ENCODE measurements around the gene NUBP2. TPM values are rescaled to one million over a fixed set of nuclear protein-coding genes. Genes with fewer than 3 reads are reported as not detected.

Gene NUBP2
- total and polyA plus RNA-seq, 2 experiments from 2014 or later = 79.4 to 175 TPM

DNA sequence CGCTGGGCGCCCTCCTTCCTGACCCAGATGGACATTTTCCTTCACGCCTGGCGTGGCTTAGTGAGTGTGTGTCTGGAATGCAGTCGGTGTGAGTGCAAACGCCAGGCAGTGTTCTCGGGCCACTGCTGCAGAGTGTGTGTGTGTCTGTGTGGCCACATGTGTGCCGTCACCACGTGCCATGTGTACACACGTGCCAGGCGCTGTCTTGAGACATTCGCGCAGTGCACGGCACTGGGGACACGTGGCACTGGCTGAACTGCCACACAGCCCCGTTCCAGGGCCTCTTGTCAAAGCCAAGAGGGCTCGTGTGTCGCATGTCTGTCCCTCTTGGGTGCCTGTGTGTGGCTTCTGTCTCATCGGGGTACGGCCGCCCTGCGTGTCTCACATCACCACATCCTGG is 47.9 kb upstream of the NUBP2 start:
- Histone ChIP-seq H3F3A (replicated peaks; ENCODE audit: low read depth) (peaks cover 42% of the 10 kb centered on the region), H3K27ac (ENCODE audit: low read depth) (no peak overlapping the region), H2AFZ (no peak overlapping the region), H4K20me1 (replicated peaks; ENCODE audit: insufficient read depth) (no peaks in the 10 kb centered on the region), H3K9me2 (ENCODE audit: insufficient read depth) (no peaks in the 10 kb centered on the region), H3K27me3 (ENCODE audit: insufficient read depth) (no peaks in the 10 kb centered on the region), H3K79me2 (replicated peaks; ENCODE audit: insufficient read depth) (no peaks in the 10 kb centered on the region), H3K4me3 (no peak overlapping the region), H3K4me1 (ENCODE audit: insufficient read depth) (no peaks in the 10 kb centered on the region), H3K36me3 (ENCODE audit: insufficient read depth) (no peaks in the 10 kb centered on the region), H3K4me2 (no peak overlapping the region)
- Mint-ChIP-seq H3K4me1 (no peaks in the 10 kb centered on the region), H3K27me3 (ENCODE audit: insufficient read depth, low read depth, poor library complexity) (peaks cover 8% of the 10 kb centered on the region), H3K27ac (peak overlapping the region; percentile 40; the same call in 1 of the 2 replicates), H3K4me3 (no peak overlapping the region), H3K9me3 (peaks cover 3% of the 10 kb centered on the region; the same call in 1 of the 3 replicates), H3K36me3 (ENCODE audit: low read depth) (peaks cover 19% of the 10 kb centered on the region)
- TF ChIP-seq EZH2phosphoT487 (IDR thresholded peaks at IDR 0.05; ENCODE audit: unreplicated experiment) = no peak
- TF ChIP-seq JUNB (IDR thresholded peaks at IDR 0.05; ENCODE audit: unreplicated experiment) = no peak
- DNase-seq (ENCODE audit: low spot score) (no peak), ATAC-seq (no peak)

DNA sequence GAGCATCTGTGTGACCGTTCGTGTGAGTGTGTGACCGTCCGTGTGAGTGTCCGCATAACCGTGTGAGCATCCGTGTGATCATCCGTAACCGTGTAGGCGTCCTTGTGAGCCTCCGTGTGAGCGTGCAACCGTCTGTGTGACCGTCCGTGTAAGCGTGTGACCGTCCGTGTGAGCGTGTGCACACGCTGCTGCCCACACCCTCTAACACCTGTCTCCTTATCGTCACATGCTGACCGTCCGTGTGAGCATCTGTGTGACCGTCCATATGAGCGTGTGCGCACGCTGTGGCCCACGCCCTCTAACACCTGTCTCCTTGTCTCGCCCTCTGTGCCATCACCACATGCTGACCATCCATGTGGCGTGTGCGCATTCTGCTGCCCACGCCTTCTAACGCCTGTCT is 42.5 kb upstream of the NUBP2 start:
- H4K20me1 ChIP-seq (replicated peaks; ENCODE audit: insufficient read depth) = no peaks in the 10 kb centered on the region
- no peak overlapping the region for H3K4me3 Mint-ChIP-seq
- DNase-seq (ENCODE audit: low spot score) (no peak), ATAC-seq (no peak)
- H3K9me2 ChIP-seq (ENCODE audit: insufficient read depth) = no peaks in the 10 kb centered on the region
- no peak overlapping the region for H3K4me3 ChIP-seq
- no peaks in the 10 kb centered on the region for H3K36me3 ChIP-seq (ENCODE audit: insufficient read depth)
- H3K4me2 ChIP-seq = no peak overlapping the region
- no peaks in the 10 kb centered on the region for H3K4me1 ChIP-seq (ENCODE audit: insufficient read depth)
- H3K79me2 ChIP-seq (replicated peaks; ENCODE audit: insufficient read depth) = no peaks in the 10 kb centered on the region
- H3K36me3 Mint-ChIP-seq (ENCODE audit: low read depth) = peaks cover 8% of the 10 kb centered on the region; the same call in 2 of the 3 replicates
- H3K27me3 ChIP-seq (ENCODE audit: insufficient read depth) = no peaks in the 10 kb centered on the region
- H3K4me1 Mint-ChIP-seq = no peaks in the 10 kb centered on the region
- H3F3A ChIP-seq (replicated peaks; ENCODE audit: low read depth) = peaks cover 43% of the 10 kb centered on the region
- no peak overlapping the region for H3K27ac ChIP-seq (ENCODE audit: low read depth)
- peaks cover 6% of the 10 kb centered on the region for H3K27me3 Mint-ChIP-seq (ENCODE audit: insufficient read depth, low read depth, poor library complexity)
- no peak overlapping the region for H2AFZ ChIP-seq
- no peak overlapping the region for H3K27ac Mint-ChIP-seq
- peaks cover 3% of the 10 kb centered on the region; the same call in 2 of the 3 replicates for H3K9me3 Mint-ChIP-seq
- TF ChIP-seq, protein P1, sequence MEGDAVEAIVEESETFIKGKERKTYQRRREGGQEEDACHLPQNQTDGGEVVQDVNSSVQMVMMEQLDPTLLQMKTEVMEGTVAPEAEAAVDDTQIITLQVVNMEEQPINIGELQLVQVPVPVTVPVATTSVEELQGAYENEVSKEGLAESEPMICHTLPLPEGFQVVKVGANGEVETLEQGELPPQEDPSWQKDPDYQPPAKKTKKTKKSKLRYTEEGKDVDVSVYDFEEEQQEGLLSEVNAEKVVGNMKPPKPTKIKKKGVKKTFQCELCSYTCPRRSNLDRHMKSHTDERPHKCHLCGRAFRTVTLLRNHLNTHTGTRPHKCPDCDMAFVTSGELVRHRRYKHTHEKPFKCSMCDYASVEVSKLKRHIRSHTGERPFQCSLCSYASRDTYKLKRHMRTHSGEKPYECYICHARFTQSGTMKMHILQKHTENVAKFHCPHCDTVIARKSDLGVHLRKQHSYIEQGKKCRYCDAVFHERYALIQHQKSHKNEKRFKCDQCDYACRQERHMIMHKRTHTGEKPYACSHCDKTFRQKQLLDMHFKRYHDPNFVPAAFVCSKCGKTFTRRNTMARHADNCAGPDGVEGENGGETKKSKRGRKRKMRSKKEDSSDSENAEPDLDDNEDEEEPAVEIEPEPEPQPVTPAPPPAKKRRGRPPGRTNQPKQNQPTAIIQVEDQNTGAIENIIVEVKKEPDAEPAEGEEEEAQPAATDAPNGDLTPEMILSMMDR (conservative IDR thresholded peaks at IDR 0.05; ENCODE audit: low read depth in 2 of 2) = no peak
- TF ChIP-seq, protein P2, sequence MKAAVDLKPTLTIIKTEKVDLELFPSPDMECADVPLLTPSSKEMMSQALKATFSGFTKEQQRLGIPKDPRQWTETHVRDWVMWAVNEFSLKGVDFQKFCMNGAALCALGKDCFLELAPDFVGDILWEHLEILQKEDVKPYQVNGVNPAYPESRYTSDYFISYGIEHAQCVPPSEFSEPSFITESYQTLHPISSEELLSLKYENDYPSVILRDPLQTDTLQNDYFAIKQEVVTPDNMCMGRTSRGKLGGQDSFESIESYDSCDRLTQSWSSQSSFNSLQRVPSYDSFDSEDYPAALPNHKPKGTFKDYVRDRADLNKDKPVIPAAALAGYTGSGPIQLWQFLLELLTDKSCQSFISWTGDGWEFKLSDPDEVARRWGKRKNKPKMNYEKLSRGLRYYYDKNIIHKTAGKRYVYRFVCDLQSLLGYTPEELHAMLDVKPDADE (IDR thresholded peaks at IDR 0.05) = no peak
- TF ChIP-seq NANOG (IDR thresholded peaks at IDR 0.05; ENCODE audit: borderline replicate concordance) (no peak), EZH2phosphoT487 (IDR thresholded peaks at IDR 0.05; ENCODE audit: unreplicated experiment) (no peak), EZH2 (IDR thresholded peaks at IDR 0.05; ENCODE audit: low read depth, unreplicated experiment) (no peak), POLR2AphosphoS5 (IDR thresholded peaks at IDR 0.05; ENCODE audit: low read depth) (no peak), STAT1 (IDR thresholded peaks at IDR 0.05; ENCODE audit: unreplicated experiment) (no peak), ZNF331 (CRISPR knock-in tag; IDR thresholded peaks at IDR 0.05; ENCODE audit: low read depth) (no peak), CREB1 (CRISPR knock-in tag; IDR thresholded peaks at IDR 0.05; ENCODE audit: low read depth) (no peak), ZNF114 (CRISPR knock-in tag; IDR thresholded peaks at IDR 0.05) (no peak)
- TF ChIP-seq, protein P3, sequence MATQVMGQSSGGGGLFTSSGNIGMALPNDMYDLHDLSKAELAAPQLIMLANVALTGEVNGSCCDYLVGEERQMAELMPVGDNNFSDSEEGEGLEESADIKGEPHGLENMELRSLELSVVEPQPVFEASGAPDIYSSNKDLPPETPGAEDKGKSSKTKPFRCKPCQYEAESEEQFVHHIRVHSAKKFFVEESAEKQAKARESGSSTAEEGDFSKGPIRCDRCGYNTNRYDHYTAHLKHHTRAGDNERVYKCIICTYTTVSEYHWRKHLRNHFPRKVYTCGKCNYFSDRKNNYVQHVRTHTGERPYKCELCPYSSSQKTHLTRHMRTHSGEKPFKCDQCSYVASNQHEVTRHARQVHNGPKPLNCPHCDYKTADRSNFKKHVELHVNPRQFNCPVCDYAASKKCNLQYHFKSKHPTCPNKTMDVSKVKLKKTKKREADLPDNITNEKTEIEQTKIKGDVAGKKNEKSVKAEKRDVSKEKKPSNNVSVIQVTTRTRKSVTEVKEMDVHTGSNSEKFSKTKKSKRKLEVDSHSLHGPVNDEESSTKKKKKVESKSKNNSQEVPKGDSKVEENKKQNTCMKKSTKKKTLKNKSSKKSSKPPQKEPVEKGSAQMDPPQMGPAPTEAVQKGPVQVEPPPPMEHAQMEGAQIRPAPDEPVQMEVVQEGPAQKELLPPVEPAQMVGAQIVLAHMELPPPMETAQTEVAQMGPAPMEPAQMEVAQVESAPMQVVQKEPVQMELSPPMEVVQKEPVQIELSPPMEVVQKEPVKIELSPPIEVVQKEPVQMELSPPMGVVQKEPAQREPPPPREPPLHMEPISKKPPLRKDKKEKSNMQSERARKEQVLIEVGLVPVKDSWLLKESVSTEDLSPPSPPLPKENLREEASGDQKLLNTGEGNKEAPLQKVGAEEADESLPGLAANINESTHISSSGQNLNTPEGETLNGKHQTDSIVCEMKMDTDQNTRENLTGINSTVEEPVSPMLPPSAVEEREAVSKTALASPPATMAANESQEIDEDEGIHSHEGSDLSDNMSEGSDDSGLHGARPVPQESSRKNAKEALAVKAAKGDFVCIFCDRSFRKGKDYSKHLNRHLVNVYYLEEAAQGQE (IDR thresholded peaks at IDR 0.05; ENCODE audit: unreplicated experiment) = no peak
